NCI-H1092 (cell line): ENCODE results near the gene ARFRP1.

ENCODE experiments used
- DNase-seq: peaks from one replicate; lab custom pipeline; 2025; lab: John Stamatoyannopoulos, UW

The ARFRP1 gene, protein sequence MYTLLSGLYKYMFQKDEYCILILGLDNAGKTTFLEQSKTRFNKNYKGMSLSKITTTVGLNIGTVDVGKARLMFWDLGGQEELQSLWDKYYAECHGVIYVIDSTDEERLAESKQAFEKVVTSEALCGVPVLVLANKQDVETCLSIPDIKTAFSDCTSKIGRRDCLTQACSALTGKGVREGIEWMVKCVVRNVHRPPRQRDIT

DNA sequence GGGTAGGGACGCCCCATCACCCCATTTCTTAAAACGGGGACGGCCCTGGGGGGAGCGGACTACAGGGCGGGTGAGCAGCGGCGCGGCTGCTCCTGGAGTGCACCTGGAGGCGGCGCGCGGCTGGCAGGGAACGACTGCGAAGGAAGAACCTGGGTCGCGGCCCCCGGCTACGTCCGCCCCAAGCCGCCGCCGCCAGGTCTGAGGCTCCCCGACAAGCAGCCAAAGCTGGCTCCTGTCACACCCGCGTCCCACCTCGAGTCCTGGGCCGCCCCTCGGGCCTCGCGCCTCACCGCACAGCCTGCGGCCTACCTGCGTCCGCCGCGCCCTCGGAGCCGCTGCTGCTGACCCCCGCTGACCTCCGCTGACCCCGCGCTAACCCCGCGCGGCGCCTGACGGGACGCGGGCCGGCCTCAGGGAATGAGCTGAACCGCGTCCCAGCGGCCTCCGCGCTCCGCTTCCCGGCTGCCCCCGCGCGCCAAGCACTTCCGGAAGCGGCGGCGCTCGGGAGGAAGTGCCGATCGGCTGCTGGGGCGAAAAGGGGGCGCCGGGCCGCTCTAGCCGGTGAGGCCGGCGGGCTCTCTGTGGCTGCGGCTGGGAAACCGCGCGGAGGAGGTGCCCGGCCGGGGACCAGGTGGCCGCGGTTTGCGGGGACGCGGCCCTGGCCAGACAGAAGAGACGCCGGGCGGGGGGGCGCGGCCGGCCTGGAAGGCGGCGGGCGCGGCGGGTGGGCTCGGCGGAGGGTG, at the start of gene ARFRP1, which contains the start of gene ZGPAT:
Gene ARFRP1 (minus strand): TSS at position 419 of the 743 bp plus-strand sequence. CDS start 885 bp downstream, outside the sequence.
Gene ZGPAT (plus strand): TSS at position 482 of the 743 bp plus-strand sequence. CDS start 542 bp downstream, outside the sequence.
- peak; percentile 80 for DNase-seq

DNA sequence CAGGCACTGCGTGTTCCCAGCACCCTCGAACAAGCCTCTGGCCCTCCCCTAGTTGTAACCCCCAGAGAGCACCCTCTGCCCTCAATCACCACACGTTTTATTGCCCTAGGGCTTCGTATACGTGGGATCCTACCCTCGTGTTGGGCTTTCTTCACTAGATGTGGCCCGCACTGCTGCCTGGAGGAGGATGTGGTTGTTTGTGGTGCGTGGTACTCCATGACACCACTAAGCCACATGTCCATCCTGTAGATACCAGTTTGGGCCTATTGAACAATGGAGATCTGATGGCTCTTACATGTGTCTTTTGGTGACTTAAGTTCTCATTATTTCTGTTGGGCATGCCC, 48.8 kb upstream of the ARFRP1 start:
- DNase-seq, result no peak

DNA sequence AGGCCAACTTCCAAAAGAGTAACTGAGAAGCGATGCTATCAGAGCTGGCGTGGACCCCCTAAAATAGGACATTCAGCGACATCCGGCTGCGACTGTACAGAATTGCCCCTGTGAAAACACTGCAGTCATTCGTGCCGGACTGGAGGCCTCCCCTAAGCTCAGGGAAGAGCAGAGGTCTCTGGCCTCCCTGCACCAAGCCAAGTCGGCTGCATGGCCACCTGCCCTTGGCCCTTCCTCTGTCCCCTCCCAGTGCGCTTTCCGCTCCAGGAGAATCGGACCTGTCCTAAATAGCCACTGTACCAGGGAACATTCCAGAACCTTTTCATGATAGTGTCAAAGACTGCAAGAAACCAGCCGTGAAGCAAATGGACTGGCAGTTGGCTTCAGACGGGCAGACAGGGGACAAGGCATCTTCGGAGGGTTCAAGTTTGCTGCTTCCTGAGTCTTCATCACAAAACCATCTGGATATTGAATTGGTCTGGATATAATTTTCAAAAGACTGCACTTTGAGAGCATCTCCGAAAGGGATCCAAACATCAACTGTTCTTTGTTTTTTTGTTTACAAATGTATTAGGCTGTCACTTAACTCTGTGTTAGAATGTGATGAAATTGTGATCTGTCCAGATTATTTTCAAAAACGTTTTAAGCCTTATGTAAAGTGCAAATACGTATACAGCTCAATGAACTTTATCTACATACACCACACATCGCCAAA, 48.3 kb upstream of the ARFRP1 start:
- DNase-seq, result no peak

DNA sequence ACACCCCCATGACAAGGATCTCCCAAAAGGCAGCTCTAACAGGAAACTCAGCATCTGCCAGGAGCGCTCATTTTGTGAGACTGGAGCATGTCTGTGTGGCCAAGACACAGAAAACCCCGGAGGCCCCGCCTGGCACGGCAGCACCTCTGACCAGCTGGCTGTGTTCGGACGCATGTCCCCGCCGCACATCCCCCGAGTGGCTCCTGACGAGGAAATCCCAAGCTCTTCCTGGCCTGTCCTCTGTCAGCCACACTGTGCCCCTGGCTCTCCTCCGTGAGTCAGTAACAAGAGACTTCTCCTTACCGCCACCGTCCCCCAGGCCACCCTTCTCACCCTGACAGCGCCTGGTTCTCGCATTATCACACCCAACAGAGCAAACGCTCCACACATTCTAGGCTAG, 46.2 kb upstream of the ARFRP1 start:
- DNase-seq, result no peak

DNA sequence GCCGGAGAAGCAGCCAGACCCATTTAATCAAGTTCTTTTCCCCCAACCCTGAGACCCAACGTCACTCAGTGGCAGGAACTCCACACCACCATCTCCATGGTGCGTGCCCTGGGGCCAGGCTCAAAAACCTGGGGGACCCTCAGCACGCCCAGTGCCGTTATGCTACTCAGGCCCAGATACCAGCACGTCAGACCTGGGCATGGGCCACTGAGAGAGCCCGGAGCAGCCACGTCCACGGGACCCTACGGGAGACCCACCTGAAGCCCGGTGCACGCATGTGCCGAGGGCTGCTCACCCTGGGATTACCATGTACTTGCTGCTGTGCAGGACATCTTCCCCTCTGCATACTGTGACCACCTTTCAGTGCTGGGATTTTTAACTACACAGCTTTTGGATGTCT, 45.6 kb upstream of the ARFRP1 start:
- no peak for DNase-seq

DNA sequence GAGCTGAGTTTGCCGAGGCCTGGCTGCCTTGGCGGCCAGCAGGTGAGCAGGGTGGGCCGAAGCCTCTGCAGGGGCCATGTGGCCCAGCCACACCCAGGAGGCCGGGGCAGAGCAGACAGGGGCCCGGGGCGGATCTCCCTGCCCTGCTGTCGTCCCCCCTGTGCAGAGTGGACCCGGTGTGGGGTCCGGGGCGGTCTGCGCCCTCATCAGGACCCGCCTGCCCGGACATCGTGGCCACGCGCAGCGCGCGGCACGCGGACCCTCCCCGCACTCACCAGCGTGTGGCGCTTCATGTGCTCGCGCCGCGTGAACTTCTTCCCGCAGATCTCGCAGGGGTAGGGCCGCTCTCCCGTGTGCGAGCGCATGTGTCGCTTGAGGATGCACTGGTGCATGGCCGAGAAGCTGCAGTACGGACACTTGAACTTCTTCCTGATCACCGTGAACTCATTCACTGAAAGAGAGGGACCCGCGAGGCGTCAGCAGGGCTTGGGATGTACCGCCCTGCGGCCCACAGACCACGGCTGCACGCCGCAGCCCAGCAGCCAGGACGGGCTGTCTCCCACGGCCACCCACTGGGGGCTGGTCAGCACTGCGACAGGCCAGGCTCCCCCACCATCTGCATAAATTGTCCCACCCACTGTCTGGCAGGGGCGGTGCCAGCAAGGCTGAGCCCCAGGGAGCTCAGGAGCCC, 44.8 kb upstream of the ARFRP1 start:
- no peak for DNase-seq

DNA sequence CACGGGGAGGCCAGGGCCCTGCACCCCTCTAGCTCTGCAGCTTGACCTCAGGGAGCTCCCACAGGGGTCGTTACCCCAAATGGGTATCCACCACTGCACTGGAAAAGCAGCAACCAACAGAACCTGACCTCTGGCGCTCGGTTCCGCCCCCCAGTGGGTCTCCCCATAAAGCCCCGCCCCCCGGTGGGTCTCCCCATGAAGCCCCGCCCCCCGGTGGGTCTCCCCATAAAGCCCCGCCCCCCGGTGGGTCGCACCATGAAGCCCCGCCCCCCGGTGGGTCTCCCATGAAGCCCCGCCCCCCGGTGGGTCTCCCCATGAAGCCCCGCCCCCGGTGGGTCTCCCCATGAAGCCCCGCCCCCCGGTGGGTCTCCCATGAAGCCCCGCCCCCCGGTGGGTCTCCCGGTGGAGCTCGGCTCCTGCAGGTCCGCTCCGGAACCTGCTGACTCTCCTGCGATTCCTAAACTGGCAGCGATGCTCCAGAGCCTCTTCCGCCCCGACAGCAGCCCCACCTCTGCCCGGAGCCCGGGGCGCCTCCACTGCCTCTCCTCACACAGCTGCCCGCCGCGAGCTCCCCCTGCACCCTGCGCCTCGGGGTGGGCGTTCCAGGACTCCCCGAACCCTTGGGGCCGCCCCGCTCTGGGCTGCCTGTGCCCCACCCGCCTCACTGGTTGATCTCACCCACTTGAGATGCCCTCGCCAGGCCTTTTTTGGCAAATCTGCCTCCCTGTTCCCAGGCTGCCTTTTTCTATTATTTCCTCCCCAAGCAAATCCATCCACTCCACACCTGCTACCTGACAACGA, 43.9 kb upstream of the ARFRP1 start:
- DNase-seq, result no peak

DNA sequence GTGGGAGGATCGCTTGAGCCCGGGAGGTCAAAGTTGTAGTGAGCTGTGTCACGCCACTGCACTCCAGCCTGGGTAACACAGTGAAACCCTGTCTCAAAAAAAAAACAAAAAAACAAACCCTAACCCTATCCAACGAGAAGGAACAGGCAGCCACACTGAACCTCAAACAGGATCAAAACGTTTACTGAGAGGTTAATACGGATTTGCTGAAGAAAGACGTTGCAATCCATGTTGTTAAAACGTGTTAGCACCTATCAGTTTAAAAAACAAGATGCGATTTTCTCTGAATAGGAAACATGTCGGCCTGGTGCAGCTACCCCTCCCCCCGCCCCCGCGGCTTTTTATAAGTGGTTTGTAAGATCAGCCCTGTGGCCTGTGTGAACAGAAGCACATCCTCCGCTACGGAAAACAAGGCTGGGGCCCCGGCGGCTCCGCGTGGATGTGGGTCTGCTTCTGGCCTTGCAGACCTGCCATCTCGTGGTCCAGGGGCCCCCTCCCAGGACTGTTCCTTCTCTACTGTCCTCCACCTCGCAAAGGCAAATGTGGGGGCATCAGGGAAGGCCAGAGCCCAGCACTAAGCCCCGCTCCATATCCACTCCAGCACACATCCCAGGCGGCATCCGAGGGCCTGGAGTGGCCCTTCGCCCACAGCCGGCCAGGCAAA, 43.2 kb upstream of the ARFRP1 start:
- no peak for DNase-seq

DNA sequence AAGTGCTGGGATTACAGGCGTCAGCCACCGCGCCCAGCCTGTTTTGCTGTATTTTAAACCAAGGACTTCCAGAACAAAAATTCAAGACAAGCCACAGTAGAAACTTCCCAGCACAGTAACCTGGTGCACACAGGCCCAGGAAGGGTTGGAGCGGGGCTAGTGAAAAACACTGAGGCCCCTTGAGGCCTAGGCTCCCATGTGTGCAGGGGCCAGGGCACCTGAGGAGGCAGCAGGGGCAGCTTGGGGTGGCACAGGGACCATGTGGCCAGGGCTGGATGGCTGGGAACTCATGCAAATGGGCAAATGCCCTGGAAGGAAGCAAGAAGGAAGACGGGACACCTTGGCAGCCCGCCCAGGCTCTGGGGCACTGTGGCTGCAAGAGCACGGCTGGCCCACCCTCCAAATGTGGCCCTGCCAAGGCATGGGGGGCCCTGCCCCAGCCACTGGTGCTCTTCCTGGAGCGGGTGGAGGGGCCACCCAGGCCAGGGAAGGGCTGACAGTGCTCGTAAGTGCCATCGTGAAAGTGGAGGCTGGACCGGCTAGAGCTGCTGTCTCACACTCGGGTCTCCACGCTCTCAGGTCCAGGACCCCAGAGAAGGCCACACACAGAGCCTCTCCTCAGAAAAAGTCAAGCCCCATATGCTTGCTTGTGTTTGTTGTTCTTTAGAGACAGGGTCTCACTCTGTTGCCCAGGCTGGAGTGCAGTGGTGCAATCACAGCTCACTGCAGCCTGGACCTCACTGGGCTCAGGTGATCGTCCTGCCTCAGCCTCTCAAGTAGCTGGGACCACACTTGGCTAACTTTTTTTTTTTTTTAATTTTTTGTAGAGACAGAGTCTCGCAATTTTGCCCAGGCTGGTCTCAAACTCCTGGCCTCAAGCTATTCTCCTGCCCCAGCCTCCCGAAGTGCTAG, 42.1 kb upstream of the ARFRP1 start:
- no peak for DNase-seq

DNA sequence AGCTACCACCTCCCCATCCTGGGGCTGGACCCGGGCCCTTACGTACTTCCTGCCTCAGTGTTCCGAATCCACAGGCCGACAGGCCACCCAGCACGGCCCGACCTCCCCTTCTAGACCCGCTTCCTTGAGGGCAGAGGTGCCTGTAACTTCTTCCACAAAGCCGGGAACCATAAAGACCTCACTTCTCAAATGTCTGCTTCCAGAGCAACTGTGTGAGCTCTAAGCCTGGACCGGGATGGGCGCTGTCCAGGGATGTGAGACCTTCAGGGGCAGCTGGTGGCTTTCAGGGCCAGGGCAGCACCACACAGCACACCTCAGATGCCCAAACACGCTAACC, 41.1 kb upstream of the ARFRP1 start:
- DNase-seq, result no peak

DNA sequence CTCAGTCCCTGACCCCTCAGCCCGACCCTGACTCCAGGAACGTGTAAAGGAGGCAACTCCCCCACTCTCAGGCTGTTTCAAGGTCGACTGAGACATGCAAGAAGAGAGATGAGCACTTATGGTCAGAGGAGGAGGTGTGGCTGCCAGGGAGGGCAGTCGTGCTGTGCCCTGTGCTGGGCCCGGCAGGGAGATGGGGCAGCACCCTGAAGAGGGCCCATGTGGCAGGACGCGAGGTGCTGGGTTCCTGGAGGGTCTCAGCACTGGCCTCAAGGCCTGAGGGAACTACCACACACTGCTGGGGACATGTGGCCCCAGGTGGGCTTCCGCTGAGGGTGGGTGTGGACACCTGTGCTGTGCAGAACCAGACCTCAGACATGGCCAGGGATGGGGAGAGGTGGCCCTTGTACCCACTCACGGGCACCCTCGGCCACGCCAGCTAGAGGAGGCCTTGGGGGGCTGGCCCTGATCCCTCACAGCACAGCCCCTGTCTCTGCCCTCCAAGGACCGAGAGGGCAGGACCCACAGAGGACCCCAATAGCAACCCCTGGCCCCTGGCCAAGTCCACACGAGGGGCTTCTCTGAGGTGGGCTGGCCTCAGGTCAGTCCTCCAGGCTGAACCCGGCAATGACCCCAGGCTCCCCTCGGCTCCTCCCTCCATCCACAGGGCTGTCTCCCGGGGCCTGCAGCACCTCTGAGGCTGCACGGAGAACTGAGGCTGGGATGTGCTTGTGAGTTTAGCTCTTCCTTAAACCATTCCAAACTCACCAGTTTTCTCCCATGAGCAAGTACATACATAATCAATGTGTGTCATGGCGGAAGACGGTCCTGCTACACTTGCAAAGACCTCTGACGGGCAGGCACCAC, 40.5 kb upstream of the ARFRP1 start:
- no peak for DNase-seq

DNA sequence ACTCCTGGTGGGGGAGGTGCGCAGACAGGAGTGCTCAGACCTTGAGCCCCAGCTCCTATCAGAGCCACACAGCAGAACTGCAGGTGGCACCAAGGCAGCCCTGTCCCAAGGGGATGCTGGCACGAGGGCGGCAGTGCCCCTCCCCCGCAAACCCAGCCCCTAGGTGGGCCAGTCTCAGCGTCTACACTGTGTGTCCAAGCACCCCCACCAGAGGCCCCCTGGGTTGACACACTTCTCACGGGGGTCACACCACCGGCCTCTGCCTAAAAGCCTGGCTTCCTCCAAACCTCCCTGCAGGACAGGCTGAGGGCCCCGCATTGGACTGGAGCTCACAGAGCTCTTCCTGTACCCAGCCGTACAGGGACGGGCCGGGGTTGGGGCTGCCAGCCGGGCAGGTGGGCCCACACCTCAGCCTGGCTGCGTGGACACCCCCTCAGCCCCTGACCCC, 39.9 kb upstream of the ARFRP1 start:
- no peak for DNase-seq

DNA sequence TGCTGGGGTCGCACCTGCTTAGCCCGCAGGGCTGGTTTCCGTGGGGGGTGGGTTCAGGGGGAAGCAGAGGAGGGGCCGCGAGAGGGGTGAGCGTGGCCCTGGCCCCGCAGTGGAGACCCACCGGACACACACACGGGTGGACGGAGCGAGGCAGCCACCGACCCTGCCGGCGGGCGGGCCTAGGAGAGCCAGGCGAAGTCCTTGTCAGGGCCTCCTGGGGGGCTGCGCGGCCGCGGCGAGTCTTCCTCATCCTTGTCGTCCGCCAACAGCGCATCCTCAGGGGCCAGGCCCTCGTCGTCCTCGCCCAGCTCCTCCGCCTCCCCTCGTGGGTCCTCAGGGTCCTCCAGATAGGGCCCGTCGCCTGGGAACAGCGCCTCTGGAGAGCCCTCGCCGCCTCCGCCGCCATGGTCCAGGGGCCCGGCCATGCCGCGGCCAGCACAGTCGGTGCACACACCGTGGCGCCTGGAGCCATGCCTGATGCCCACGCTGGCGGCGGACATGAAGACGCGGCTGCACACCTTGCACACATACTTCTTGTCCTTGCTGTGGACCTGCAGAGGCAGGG, 39.1 kb upstream of the ARFRP1 start:
- DNase-seq, result no peak

DNA sequence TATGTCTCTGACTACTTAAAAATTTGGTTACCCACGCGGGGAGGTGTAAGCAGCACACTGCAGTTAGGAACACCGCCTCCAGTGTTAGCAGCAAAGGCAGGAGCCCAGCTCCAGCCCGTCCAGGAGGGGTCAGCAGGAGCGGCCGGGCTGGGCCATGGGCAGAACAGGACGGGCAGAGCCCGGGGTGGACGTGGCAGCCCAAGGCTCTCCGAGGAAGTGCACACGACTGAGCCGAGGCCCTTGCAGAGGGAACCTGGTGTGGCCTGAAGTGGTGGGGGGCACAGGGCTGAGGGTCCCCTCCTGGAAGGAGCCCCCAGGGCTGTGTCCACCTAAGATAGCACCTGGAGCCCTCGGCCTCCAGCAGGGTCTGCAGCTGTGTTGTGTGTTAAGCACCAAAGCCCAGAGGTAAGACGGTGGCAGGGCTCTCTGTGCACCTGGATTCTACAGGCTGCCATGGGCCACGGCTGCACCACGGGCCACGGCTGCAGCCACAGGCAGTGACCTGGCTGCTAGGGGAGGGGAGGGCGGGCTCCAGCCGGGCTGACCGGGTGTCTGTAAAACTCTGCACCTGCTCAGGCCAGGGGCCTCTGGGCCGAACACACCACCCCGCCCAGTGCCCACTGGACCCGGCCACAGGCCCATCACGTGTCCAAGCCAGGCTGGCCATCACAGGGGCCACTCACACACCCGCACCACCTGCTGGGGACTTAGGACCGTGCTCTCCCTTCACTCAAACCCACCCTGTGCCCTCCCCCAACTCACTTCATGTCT, 38.4 kb upstream of the ARFRP1 start:
- no peak for DNase-seq

DNA sequence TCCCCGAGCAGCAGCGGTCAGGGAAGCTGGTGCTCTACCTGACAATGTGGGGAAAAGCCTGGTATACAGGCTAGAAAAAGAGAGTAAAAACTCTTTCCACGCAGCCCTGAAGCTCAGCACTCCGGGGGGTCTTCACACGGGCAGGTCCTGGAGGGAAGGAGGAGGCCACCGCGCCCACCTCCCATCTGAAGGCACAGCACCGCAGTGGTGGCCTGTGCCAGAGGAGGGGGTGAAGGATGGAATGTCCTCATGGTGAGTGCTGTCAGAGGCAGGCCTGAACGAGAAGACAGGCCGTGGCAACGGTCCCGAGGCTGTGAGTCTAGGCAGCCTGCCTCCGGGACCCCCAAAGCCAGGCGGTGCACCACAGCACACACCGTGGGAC, 37.6 kb upstream of the ARFRP1 start:
- no peak for DNase-seq

DNA sequence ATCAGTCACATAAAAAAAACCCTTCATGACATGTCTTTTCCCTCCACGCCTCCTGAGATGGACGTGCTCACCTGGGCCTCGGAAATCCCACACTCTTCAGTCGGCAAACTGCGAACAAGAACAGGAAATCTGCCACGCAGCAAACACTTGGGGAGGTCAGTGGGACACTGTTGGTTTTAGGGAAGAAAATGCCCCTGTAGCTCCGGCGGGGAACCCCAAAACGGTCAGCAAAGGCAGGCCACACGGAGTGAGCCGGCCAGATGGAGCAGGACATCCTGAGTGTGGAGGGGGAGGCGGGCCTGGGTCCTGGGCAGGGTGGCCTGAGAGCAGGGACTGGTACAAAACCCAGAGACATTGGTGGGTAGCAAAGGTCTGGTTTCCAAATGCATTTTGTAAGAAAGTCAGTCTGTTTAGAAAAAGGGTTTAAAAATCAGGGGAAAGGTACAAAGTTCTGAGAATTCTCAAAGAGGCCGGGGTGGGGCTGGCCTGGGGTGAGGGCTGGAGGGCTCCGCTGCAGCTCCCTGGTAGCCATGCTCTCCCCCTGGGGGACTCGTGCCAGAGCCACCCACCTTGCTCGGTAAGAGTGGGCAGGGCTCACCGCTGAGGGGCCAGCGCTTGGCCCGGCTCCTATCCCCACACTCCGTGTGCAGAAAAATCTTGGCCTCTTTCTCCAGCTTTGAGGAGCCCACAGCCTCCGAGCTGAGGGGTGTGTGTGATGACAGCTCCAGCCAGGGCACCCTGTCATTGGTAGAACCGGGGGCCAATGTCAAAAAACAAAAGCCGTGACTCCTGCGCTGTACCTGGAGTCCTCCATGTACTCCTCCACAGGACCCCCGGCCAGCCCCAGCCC, 37.0 kb upstream of the ARFRP1 start:
- no peak for DNase-seq

DNA sequence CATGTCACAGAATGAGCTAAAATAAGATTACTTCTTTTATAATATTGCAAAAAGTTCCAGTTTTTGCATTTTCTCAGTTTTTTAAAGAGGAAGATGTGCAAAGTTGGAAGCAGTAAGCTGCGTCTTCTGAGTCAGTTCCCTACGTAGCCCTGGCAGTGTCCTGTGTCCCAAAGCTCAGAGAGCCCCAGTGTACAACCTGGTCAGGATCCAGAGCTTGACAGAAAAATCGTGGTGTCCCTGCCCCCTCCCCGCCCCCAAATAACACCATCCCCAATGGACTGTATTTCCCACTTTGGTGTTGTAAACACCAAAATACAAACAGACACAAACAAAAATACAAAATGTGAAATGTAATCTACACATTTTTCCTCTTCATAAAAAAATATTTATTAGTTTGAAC, 36.4 kb upstream of the ARFRP1 start:
- DNase-seq, result no peak
